Muscle layer of duodenum (tissue), 2 donors: ENCODE results near the gene CGNL1.

Experiments used
- H3K27ac ChIP-seq: one replicate; pipeline ENCODE4 v1.7.0; 2013; ENCODE audit warnings: mild to moderate bottlenecking, low read length
- H3K27me3 ChIP-seq: one replicate; pipeline ENCODE4 v1.7.0; 2013; ENCODE audit warnings: low read depth, mild to moderate bottlenecking, control low read depth, low read length
- H3K36me3 ChIP-seq, 2 donors: one replicate each; pipeline ENCODE4 v1.7.0; 2013; ENCODE audit warnings: low read length in 2 of 2, control low read depth in 1 of 2, mild to moderate bottlenecking in 1 of 2; ENCODE audit not compliant: insufficient read depth in 2 of 2, control insufficient read depth in 1 of 2
- H3K4me1 ChIP-seq, 2 donors: one replicate each; pipeline ENCODE4 v1.7.0; 2013; ENCODE audit warnings: low read length in 2 of 2, mild to moderate bottlenecking in 2 of 2, control low read depth in 1 of 2, moderate library complexity in 1 of 2; ENCODE audit not compliant: insufficient read depth in 2 of 2, control insufficient read depth in 1 of 2
- H3K4me3 ChIP-seq, 2 donors: one replicate each; pipeline ENCODE4 v1.7.0; 2013; ENCODE audit warnings: low read length in 2 of 2, low read depth in 1 of 2, mild to moderate bottlenecking in 1 of 2
- H3K9me3 ChIP-seq, 2 donors: one replicate each; pipeline ENCODE4 v1.7.0; 2013; ENCODE audit warnings: low read length in 2 of 2, control low read depth in 1 of 2, mild to moderate bottlenecking in 1 of 2; ENCODE audit not compliant: control insufficient read depth in 1 of 2
- donor health status: healthy.

Gene CGNL1

DNA sequence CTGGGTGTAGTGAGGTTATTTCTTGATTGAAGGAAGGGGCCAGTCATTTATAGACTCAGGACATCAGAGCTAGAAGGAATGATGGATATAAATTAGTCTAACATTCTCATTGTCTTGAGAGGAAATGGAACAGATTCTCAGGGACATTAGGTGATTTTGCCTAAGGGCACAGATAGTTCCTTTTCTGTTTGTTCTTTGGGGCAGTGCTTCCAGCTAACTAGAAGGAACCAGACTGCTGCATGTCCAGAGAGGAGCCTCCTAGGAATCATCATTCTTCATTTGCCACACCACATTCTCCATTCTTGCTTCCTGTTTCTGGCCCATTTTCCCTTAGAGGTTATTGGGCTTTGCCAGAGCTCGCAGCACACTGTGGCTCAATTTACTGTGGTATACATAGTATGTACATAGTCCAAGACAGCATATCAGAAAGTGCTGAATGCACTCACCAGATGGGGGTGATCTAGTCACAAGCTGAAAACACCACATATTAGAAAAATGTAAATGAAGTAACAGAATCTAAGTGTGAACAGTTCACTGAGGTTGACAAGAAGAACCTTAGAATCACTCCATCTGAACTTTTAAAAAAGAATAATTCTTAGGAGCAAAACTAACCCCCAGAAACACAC lies 152.7 kb downstream of the CGNL1 start:
- Histone ChIP-seq H3K27ac (no peak overlapping the region), H3K27me3 (no peaks in the 10 kb centered on the region), H3K36me3 (no peaks in the 10 kb centered on the region), H3K4me3 (no peak overlapping the region), H3K9me3 (no peaks in the 10 kb centered on the region), H3K4me1 (peaks cover 0 to 5% of the 10 kb centered on the region in 2 donors)

DNA sequence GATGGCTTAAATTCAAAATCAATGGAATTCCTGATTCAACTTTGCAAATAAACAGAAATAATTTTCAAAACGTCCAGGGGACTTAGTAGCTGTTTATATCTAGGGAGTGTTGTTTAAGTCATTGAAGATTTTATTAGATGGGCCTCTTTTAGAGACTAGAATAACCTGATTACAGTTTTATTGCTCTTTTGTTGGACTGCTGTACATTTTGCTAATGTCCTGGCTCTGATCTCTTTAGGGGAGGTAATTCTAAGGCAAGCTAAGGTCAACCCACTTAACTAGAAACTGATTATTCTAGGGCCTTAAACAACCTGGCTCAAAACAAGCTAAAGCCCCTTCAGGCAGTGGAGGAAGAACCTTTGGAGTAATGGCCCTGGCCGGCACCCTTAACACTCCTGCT lies 153.4 kb downstream of the CGNL1 start:
- Histone ChIP-seq H3K36me3 (no peaks in the 10 kb centered on the region), H3K4me1 (peaks cover 0 to 9% of the 10 kb centered on the region in 2 donors), H3K27ac (no peak overlapping the region), H3K4me3 (no peak overlapping the region), H3K27me3 (no peaks in the 10 kb centered on the region), H3K9me3 (no peaks in the 10 kb centered on the region)

DNA sequence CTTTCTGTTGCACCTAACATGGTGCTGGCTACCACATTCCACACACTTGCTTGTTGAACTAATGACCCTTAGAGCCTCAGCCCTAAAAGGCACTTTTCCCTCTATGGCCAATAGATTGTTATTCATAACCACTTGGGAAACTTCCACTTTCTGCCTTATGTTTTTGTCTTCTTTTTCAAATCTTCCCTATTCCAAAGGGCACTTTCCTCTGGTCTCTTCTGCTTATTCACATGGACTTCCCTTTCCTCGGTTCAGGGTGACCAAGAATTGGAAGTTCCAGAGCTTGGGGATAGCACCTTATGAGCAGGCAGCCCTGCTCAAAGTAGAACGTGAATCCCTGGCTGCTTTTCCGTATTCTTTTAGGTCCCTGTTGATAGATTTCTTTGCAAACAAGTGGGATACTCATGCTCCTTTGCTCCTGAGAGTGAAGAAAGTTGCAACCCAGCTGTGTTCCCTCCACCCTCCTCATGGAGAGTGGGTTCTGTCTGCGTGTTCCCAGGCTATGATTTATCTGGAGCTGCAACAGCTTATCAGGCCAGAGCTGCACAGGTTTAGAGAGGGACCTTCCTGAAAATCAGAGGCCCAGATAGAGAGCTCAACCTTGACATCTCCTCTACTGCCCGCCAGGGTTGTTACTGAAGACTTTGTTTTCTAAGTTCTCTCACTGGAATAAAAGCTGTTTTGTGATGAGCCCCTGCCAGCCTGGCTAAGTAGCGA lies 156.6 kb downstream of the CGNL1 start:
- Histone ChIP-seq H3K4me3 (no peak overlapping the region), H3K4me1 (peaks cover 0 to 3% of the 10 kb centered on the region in 2 donors), H3K27ac (no peak overlapping the region), H3K27me3 (no peaks in the 10 kb centered on the region), H3K9me3 (no peaks in the 10 kb centered on the region), H3K36me3 (no peaks in the 10 kb centered on the region)

GRCh38 chr15:57533448-57533799 lies 157.1 kb downstream of the CGNL1 start:
- Histone ChIP-seq H3K27me3 (no peaks in the 10 kb centered on the region), H3K4me3 (no peak overlapping the region), H3K27ac (no peak overlapping the region), H3K4me1 (peaks cover 0 to 3% of the 10 kb centered on the region in 2 donors), H3K36me3 (no peaks in the 10 kb centered on the region), H3K9me3 (no peaks in the 10 kb centered on the region)

GRCh38 chr15:57534281-57534680 lies 158.0 kb downstream of the CGNL1 start:
- no peak overlapping the region for H3K27ac ChIP-seq
- H3K4me1 ChIP-seq: peaks cover 0 to 3% of the 10 kb centered on the region in 2 donors
- no peaks in the 10 kb centered on the region for H3K36me3 ChIP-seq
- no peaks in the 10 kb centered on the region for H3K27me3 ChIP-seq
- no peaks in the 10 kb centered on the region for H3K9me3 ChIP-seq
- no peak overlapping the region for H3K4me3 ChIP-seq

DNA sequence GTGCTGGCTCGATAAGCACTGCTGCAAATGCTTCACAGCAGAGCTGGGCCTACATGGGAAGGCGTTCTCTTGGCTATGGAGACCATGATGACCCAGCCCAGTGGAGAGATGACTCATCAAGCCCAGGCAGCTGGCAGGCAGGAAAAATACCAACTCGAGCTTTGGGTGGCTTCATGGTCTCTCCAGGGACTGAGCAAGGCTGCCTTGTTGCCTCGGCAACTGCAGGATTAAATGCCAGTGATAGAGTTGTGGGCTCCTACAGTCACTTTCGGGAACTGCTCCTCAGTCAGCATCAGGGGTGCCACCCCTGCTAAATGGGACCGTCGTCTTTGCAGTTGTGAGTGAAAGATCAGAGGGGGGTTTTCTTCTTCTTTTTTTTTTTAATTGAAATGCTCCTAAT lies 160.8 kb downstream of the CGNL1 start:
- Histone ChIP-seq H3K4me1 (peaks cover 0 to 3% of the 10 kb centered on the region in 2 donors), H3K36me3 (no peaks in the 10 kb centered on the region), H3K4me3 (no peak overlapping the region), H3K9me3 (no peaks in the 10 kb centered on the region), H3K27me3 (no peaks in the 10 kb centered on the region), H3K27ac (no peak overlapping the region)

DNA sequence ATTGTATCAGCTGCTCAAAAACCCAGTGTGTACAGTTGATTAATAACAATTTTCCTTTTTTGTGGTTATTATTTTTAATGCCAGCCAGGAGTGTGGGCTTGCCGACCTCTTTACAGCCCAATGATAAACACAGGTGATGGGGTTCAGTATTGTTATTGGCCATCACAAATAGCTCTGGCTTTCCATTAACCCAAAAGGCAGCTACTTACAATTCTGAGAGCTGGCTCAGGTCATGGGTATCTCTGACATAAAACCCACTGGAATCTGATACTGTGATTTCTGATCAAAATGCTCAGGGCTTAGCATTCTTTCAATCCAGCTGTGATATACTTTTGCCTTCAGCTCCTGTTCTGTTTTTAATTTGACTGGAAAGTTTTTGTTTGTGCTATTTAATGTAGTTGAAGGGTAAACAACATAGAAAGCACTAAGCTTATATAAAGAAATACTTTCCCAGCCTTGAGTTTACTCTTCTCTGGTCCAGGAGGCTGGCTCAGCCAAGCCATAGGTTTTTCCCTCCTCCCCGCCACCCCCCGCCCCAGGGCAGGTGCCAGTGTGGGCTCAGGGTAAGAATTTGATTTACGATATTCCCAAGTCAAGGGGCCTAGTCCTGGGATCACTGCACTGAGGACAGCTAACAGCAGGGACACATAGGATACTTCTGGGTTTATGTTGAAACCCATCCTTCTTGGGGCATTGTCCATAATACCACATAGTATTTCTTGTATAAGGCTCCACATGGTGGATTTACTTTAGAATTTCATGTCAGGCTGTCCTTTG lies 161.4 kb downstream of the CGNL1 start:
- H3K4me1 ChIP-seq: peaks cover 0 to 3% of the 10 kb centered on the region in 2 donors
- H3K27me3 ChIP-seq: no peaks in the 10 kb centered on the region
- H3K36me3 ChIP-seq: no peaks in the 10 kb centered on the region
- H3K4me3 ChIP-seq: no peak overlapping the region
- H3K27ac ChIP-seq: no peak overlapping the region
- H3K9me3 ChIP-seq: no peaks in the 10 kb centered on the region

- no peak overlapping the region for H3K27ac ChIP-seq
Observed at GRCh38 chr15:57538265-57538529, 161.9 kb downstream of the CGNL1 start.

DNA sequence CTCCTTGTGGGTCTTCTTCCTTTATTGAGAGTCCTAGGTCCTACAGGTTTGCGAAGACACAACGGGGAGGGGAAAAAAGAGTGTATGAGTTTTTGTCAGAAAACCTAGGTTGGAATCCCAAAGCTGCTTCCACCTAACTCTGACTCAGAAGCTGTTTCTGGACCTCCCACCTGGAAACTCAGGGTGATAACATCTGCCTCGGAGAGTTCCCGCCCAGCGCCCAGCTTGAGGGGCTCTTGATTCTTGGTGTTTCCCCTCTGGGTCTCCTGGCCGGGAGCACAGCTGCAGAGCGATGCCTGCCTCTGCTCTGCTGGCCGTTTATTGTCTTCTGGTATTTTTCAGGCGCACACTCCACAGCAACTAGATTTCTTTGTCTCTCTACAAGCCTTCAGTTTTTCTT lies 162.5 kb downstream of the CGNL1 start:
- no peak overlapping the region for H3K4me3 ChIP-seq
- H3K27ac ChIP-seq: no peak overlapping the region
- H3K36me3 ChIP-seq: no peaks in the 10 kb centered on the region
- no peaks in the 10 kb centered on the region for H3K27me3 ChIP-seq
- H3K9me3 ChIP-seq: no peaks in the 10 kb centered on the region
- peaks cover 0 to 3% of the 10 kb centered on the region in 2 donors for H3K4me1 ChIP-seq

More at GRCh38 chr15:57538265-57538529, 161.9 kb downstream of the CGNL1 start:
- Histone ChIP-seq H3K9me3 (no peaks in the 10 kb centered on the region), H3K4me1 (peaks cover 0 to 3% of the 10 kb centered on the region in 2 donors), H3K27me3 (no peaks in the 10 kb centered on the region), H3K4me3 (no peak overlapping the region), H3K36me3 (no peaks in the 10 kb centered on the region)

GRCh38 chr15:57540211-57540610 lies 163.9 kb downstream of the CGNL1 start:
- Histone ChIP-seq H3K27ac (no peak overlapping the region), H3K4me1 (no peaks in the 10 kb centered on the region), H3K36me3 (no peaks in the 10 kb centered on the region), H3K9me3 (no peaks in the 10 kb centered on the region), H3K27me3 (no peaks in the 10 kb centered on the region), H3K4me3 (no peak overlapping the region)

DNA sequence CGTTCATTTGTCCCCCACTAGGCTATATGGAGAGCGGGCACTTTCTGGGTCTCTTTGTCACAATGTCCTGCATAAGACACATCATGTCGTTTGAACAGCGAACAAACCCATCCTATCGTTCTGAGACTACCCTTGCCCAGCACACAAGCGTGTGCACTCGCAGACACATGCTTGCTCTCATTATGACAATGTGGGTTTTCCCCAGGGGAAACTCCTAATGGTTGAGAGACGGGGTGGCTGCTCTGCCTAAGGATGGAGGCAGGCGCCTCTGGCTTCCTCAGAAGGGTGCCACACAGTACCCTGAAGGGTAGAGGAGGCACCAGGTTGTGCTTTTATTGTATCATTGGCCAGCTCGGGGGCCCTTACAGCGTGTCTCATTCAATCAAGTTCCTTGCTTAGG lies 164.4 kb downstream of the CGNL1 start:
- Histone ChIP-seq H3K4me3 (no peak overlapping the region), H3K4me1 (no peaks in the 10 kb centered on the region), H3K9me3 (no peaks in the 10 kb centered on the region), H3K36me3 (no peaks in the 10 kb centered on the region), H3K27ac (no peak overlapping the region), H3K27me3 (no peaks in the 10 kb centered on the region)
